Common myeloid progenitor, CD34-positive (primary cell): Measurements from ENCODE around the gene CCDC12.

Experiments
- CTCF ChIA-PET: fragments of 350-600 bp; sonication (Branson Sonifier 250); formaldehyde crosslinking; loops from one replicate; lab custom pipeline; 2021; ENCODE audit warnings: antibody characterized with exemption; lab: Charles Lee
- POLR2A ChIA-PET: fragments of 350-600 bp; sonication (Branson Sonifier 250); formaldehyde crosslinking; loops from one replicate; lab custom pipeline; 2021; ENCODE audit warnings: antibody characterized with exemption; lab: Charles Lee
- DNase-seq, 3 donors: peaks; one replicate each; pipeline versions ENCODE4 v3.0.0 to v3.0.0-alpha.2; 2013
- H3K27ac ChIP-seq, 2 experiments: 1 replicate in 1 of 2; 2 replicates in 1 of 2; pipeline ENCODE4 v1.7.0; 2013; ENCODE audit warnings: inconsistent platforms in 2 of 2, low read length in 2 of 2, mild to moderate bottlenecking in 2 of 2, low read depth in 1 of 2, moderate library complexity in 1 of 2; ENCODE audit not compliant: severe bottlenecking in 2 of 2, insufficient read depth in 1 of 2, poor library complexity in 1 of 2
- H3K27me3 ChIP-seq, 5 experiments: replicated peaks in 2 of 5; 1 replicate in 3 of 5; 2 replicates in 2 of 5; pipeline versions ENCODE4 v1.6.1 to v1.7.0; 2013; ENCODE audit warnings: low read length in 4 of 5, mild to moderate bottlenecking in 2 of 5, moderate library complexity in 2 of 5, inconsistent platforms in 1 of 5; ENCODE audit not compliant: insufficient read depth in 5 of 5, control insufficient read depth in 4 of 5
- H3K36me3 ChIP-seq, 4 experiments: 1 replicate in 2 of 4; 2 replicates in 2 of 4; pipeline versions ENCODE4 v1.6.1 to v1.7.0; 2013; ENCODE audit warnings: low read length in 3 of 4, control low read depth in 1 of 4, mild to moderate bottlenecking in 1 of 4; ENCODE audit not compliant: control insufficient read depth in 4 of 4, insufficient read depth in 4 of 4
- H3K4me1 ChIP-seq, 4 experiments: 1 replicate in 3 of 4; 2 replicates in 1 of 4; pipeline versions ENCODE4 v1.6.1 to v1.7.1; 2013; ENCODE audit warnings: low read length in 3 of 4, mild to moderate bottlenecking in 3 of 4, control low read depth in 1 of 4, inconsistent platforms in 1 of 4, moderate library complexity in 1 of 4; ENCODE audit not compliant: control insufficient read depth in 4 of 4, insufficient read depth in 4 of 4; ENCODE audit errors: control extremely low read depth in 1 of 4
- H3K4me3 ChIP-seq, 7 experiments: 1 replicate in 4 of 7; 2 replicates in 3 of 7; pipeline versions ENCODE4 v1.5.1 to v1.7.0; 2013; ENCODE audit warnings: mild to moderate bottlenecking in 7 of 7, low read length in 6 of 7, moderate library complexity in 6 of 7, inconsistent platforms in 2 of 7, low read depth in 2 of 7, control low read depth in 1 of 7; ENCODE audit not compliant: insufficient read depth in 4 of 7, control insufficient read depth in 1 of 7; ENCODE audit errors: extremely low read depth in 1 of 7
- H3K9me3 ChIP-seq, 5 experiments: 1 replicate in 4 of 5; 2 replicates in 1 of 5; pipeline versions ENCODE4 v1.6.1 to v1.7.1; 2013; ENCODE audit warnings: low read length in 4 of 5, mild to moderate bottlenecking in 2 of 5, inconsistent platforms in 1 of 5, low read depth in 1 of 5, moderate library complexity in 1 of 5; ENCODE audit not compliant: control insufficient read depth in 4 of 5, insufficient read depth in 2 of 5; ENCODE audit errors: control extremely low read depth in 1 of 5
- WGBS: methylation state at CpG from one replicate; pipeline ENCODE4 v1.1.5; 2013; ENCODE audit not compliant: insufficient coverage; 5-methylcytosine and 5-hydroxymethylcytosine counted together

CCDC12 gene

GRCh38 chr3:47004369-47005211 is 28.0 kb upstream of the CCDC12 start:
- Histone ChIP-seq H3K36me3 (peaks cover 6 to 97% (median 73%) of the 10 kb centered on the region in 4 experiments), H3K9me3 (no peaks in the 10 kb centered on the region), H3K4me1 (peaks cover 0 to 13% (median 2%) of the 10 kb centered on the region in 4 experiments), H3K27ac (no peak overlapping the region), H3K27me3 (no peaks in the 10 kb centered on the region), H3K4me3 (no peak overlapping the region)
- ChIA-PET POLR2A (interaction anchor here (0.8 kb wide), 1 partner anchor 25 kb away, joined by 3 read pairs; the partner anchor contains the start of gene NBEAL2), CTCF (interaction anchor here (0.9 to 1.4 kb wide), 2 partner anchors 58 to 81 kb away, joined by 4 read pairs; no protein-coding TSS in a partner anchor)
- WGBS, result 98% methylated on average over 16 of the region's 17 CpGs
- no peak for DNase-seq

GRCh38 chr3:47003461-47004368 is 27.2 kb upstream of the CCDC12 start:
- over 99% methylated on average over 18 of the region's 27 CpGs for WGBS
- no peaks in the 10 kb centered on the region for H3K9me3 ChIP-seq
- H3K36me3 ChIP-seq, result peaks cover 6 to 100% (median 78%) of the 10 kb centered on the region in 4 experiments
- CTCF ChIA-PET, result interaction anchor here (0.5 to 1.7 kb wide), 2 partner anchors 81 to 192 kb away, joined by 4 to 7 read pairs; no protein-coding TSS in a partner anchor
- DNase-seq, result no peak
- H3K4me3 ChIP-seq, result no peak overlapping the region
- no peaks in the 10 kb centered on the region for H3K27me3 ChIP-seq
- peaks cover 0 to 11% (median 1%) of the 10 kb centered on the region in 4 experiments for H3K4me1 ChIP-seq
- POLR2A ChIA-PET, result interaction anchor here (0.8 kb wide), 1 partner anchor 24 kb away, joined by 3 read pairs; the partner anchor contains the start of gene NBEAL2
- no peak overlapping the region for H3K27ac ChIP-seq

DNA sequence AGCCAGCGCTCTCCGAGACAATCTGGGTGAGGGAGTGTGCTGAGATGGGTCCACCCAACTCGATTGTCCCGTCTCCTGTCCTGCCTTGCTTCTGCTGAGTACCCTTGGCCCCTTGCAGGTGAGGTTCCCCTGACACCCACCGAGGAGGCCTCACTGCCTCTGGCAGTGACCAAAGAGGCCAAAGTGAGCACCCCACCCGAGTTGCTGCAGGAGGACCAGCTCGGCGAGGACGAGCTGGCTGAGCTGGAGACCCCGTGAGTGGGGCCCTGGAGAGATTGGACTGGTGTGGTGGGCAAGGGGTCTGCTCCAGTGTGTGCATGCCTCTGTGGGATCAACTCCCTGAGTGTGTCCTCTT is 26.5 kb upstream of the CCDC12 start:
- Histone ChIP-seq H3K27ac (no peak overlapping the region), H3K36me3 (peaks cover 6 to 100% (median 74%) of the 10 kb centered on the region in 4 experiments), H3K4me3 (no peak overlapping the region), H3K27me3 (no peaks in the 10 kb centered on the region), H3K4me1 (peaks cover 0 to 18% (median 3%) of the 10 kb centered on the region in 4 experiments), H3K9me3 (no peaks in the 10 kb centered on the region)
- POLR2A ChIA-PET, result no interaction called here
- DNase-seq, result no peak
- CTCF ChIA-PET, result interaction anchor here (1.7 kb wide), 1 partner anchor 80 kb away, joined by 7 read pairs; no protein-coding TSS in a partner anchor
- 97% methylated on average over 10 of the region's 10 CpGs for WGBS

- Histone ChIP-seq H3K36me3 (peaks cover 6 to 100% (median 72%) of the 10 kb centered on the region in 4 experiments), H3K27ac (no peak overlapping the region), H3K27me3 (no peaks in the 10 kb centered on the region), H3K9me3 (no peaks in the 10 kb centered on the region), H3K4me1 (peaks cover 0 to 23% (median 6%) of the 10 kb centered on the region in 4 experiments), H3K4me3 (no peak overlapping the region)
- ChIA-PET POLR2A (no interaction called here), CTCF (interaction anchor here (1.1 to 1.7 kb wide), 3 partner anchors 76 to 79 kb away, joined by 4 to 7 read pairs (median 5); no protein-coding TSS in a partner anchor)
- DNase-seq, result no peak
- 96% methylated on average over 30 of the region's 35 CpGs for WGBS
Measured at GRCh38 chr3:47002171-47003055, 25.9 kb upstream of the CCDC12 start.

- Histone ChIP-seq H3K4me1 (peaks cover 0 to 30% (median 12%) of the 10 kb centered on the region in 4 experiments), H3K27ac (no peak overlapping the region), H3K27me3 (no peaks in the 10 kb centered on the region), H3K4me3 (no peak overlapping the region), H3K36me3 (peaks cover 6 to 100% (median 66%) of the 10 kb centered on the region in 4 experiments), H3K9me3 (no peaks in the 10 kb centered on the region)
- 97% methylated on average over 16 of the region's 16 CpGs for WGBS
- CTCF ChIA-PET, result interaction anchor here (1.1 to 1.5 kb wide), 3 partner anchors 75 to 107 kb away, joined by 3 to 5 read pairs (median 4); no protein-coding TSS in a partner anchor
- DNase-seq, result no peak
- POLR2A ChIA-PET, result no interaction called here
Measured at GRCh38 chr3:47001731-47002170, 25.2 kb upstream of the CCDC12 start.
